Measurements from ENCODE around the gene ESYT2.

Gene ESYT2

DNA sequence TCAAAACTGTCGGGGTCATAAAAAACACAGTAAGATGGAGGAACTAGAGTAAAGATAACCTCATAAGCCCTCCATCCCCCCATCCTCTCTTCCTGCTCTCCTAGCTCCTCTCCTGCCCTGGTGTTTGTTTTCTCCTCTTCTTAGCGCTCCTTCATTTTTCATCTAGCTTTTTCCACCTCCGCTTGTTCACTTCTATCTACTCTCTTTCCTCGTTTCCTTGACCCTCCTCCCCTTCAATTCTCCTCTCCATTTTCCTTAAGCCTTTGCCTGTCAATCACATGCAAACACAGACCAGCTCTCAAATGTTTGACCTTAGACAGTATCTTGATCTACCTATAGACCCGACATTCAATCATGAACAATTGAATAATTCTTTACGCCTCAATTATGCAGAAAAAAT is 134.7 kb downstream of the ESYT2 start:
- no peak for DNase-seq (ENCODE audit: low read depth)
- TF ChIP-seq, protein P1, sequence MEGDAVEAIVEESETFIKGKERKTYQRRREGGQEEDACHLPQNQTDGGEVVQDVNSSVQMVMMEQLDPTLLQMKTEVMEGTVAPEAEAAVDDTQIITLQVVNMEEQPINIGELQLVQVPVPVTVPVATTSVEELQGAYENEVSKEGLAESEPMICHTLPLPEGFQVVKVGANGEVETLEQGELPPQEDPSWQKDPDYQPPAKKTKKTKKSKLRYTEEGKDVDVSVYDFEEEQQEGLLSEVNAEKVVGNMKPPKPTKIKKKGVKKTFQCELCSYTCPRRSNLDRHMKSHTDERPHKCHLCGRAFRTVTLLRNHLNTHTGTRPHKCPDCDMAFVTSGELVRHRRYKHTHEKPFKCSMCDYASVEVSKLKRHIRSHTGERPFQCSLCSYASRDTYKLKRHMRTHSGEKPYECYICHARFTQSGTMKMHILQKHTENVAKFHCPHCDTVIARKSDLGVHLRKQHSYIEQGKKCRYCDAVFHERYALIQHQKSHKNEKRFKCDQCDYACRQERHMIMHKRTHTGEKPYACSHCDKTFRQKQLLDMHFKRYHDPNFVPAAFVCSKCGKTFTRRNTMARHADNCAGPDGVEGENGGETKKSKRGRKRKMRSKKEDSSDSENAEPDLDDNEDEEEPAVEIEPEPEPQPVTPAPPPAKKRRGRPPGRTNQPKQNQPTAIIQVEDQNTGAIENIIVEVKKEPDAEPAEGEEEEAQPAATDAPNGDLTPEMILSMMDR (conservative IDR thresholded peaks at IDR 0.05; ENCODE audit: low read depth, low read length) = no peak
- no peak overlapping the region for H3K4me3 ChIP-seq (ENCODE audit: low read length)

DNA sequence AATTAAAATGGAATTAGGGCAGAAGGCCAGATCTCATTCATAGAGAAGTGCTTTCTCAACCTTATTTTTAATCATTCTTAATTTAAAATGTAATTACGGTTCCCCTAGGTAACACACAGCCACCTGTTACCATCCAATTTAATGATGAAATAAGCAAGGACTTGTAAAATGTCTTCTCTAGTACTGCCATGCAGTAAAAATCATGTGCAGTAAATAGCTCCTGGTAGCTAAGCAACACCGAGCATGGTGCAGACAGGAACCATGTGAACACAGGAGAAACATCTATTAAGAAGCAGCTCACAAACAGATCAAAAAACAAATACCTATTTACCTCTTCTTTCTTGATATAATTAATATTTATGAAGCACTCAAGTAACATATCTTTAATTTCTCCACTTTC is 139.8 kb downstream of the ESYT2 start:
- DNase-seq (ENCODE audit: low read depth) = no peak
- TF ChIP-seq, protein P1 (conservative IDR thresholded peaks at IDR 0.05; ENCODE audit: low read depth, low read length) = no peak

DNA sequence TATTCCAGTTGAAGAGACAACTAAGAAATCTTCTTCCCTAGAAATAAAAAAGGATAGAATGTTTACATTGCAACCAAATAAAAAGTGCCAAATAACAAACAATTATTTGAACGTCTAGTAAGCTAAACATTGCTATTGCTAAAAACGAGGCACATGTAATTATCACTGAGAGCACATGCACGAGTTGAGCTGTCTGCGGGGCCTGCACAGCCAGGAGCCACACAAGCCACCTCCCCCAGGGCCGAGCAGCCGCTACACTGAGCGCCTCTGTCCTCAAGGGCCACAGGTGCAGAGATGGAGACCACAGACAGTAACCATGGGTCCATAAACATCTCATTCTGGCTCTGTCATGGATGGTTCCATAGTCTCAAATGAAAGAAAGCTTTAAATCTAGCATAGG is 141.9 kb downstream of the ESYT2 start:
- no peak overlapping the region for H3K4me3 ChIP-seq (ENCODE audit: low read length)
- TF ChIP-seq, protein P1 (conservative IDR thresholded peaks at IDR 0.05; ENCODE audit: low read depth, low read length) = no peak
- DNase-seq (ENCODE audit: low read depth) = no peak

More for the DNA sequence above, 139.8 kb downstream of the ESYT2 start:
- no peak overlapping the region for H3K4me3 ChIP-seq (ENCODE audit: low read length)

DNA sequence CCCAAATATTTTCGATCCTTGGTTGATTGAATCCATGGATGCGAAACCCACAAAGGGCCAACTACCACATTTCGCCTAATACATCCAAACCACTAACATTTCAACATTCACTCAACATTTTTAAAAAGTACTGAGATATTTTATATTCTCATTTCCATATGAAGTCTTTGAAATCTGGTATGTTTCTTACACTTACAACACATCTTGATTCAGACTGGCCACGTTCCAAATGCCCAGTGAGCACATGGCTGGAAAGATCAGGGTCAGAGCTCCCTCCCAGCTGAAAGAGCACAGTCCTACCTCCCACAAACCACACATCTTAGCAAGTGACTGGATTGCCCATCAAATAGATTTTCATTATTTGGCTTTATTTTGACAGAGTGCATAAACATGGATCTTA is 143.6 kb downstream of the ESYT2 start:
- H3K4me3 ChIP-seq (ENCODE audit: low read length) = no peak overlapping the region
- TF ChIP-seq, protein P1 (conservative IDR thresholded peaks at IDR 0.05; ENCODE audit: low read depth, low read length) = no peak
- DNase-seq (ENCODE audit: low read depth) = no peak

DNA sequence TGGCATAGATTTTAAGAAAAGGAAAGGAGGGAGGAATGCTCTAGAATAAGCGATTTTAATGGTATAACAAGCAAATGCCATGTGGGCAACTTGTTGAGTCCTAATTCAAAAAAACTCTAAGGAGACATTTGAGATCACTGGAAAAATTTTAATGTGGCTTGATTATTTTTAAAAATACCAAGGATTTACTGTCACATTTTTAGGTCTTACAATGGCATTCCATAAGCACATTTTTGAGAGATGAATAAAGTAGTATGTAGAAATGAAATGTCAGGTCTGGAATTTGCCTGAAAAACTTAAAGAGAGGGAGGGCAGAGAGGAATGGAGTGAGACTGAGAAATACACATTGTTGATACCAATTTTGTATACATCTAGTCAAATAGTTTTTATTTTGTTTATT is 145.0 kb downstream of the ESYT2 start:
- TF ChIP-seq, protein P1 (conservative IDR thresholded peaks at IDR 0.05; ENCODE audit: low read depth, low read length) = no peak
- no peak for DNase-seq (ENCODE audit: low read depth)
- H3K4me3 ChIP-seq (ENCODE audit: low read length) = no peak overlapping the region

DNA sequence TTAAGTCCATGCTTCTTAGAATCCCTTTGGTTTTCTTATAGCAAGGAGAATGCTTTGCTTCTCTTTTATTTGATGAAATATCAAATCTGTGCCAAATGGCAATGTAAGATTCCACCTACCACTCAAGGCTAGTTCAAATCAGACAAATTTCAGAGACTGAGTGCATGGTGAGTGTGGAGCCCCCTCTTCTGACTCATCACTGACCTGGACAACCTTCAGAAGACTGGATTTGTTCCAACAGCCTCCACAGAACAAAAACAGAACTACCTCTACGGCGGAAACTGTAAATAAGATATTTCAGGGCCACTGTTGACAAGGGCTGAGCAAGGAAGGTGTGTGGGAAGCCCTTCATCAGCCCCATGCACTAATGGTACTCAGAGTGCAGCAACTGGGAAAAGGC is 145.8 kb downstream of the ESYT2 start:
- TF ChIP-seq, protein P1 (conservative IDR thresholded peaks at IDR 0.05; ENCODE audit: low read depth, low read length) = no peak
- no peak for DNase-seq (ENCODE audit: low read depth)
- no peak overlapping the region for H3K4me3 ChIP-seq (ENCODE audit: low read length)

DNA sequence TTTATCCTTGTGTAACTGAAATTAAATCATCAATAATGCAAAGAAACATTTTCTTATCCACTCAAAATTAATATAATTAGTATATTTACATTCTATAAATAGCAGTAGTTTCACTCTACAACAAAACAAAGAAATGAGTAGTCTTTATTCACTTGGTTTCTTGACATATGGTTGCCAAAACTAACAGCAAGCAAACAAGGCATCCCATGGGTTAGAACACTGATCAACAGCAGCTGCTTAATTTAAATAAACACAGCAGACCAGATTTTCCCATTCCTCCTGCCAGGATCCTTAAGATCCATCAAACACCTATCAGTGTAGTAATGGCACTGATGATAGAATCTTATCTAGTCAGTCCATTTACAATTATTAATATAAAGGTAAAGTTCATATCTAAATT is 146.9 kb downstream of the ESYT2 start:
- DNase-seq (ENCODE audit: low read depth) = no peak
- TF ChIP-seq, protein P1 (conservative IDR thresholded peaks at IDR 0.05; ENCODE audit: low read depth, low read length) = no peak
- no peak overlapping the region for H3K4me3 ChIP-seq (ENCODE audit: low read length)
